Heart left ventricle (tissue), 16 donors: ENCODE data around the gene FOLR2. TPM values are rescaled to one million over a fixed set of nuclear protein-coding genes. Genes with fewer than 3 reads are reported as not detected.

ENCODE experiments used
- ATAC-seq, 4 donors: fragments of 200-7000 bp; cut with Tn5 transposase; one replicate each; pipeline ENCODE4 v1.9.1; 2020 to 2022; ENCODE audit warnings: moderate library complexity in 4 of 4, mild to moderate bottlenecking in 3 of 4, moderate number of reproducible peaks in 1 of 4
- DNase-seq, 5 donors: peaks; one replicate each; pipeline ENCODE4 v3.0.0-alpha.2; 2020
- H3K27ac ChIP-seq, 12 donors: fragments of 200-600 bp; sonication (generic) in 4 of 12; one replicate each; pipeline versions ENCODE4 v1.5.0 to v1.8.0; 2016 to 2022; ENCODE audit warnings: mild to moderate bottlenecking in 2 of 12
- H3K27me3 ChIP-seq, 9 donors: fragments of 200-600 bp; sonication (generic) in 2 of 9; one replicate each; pipeline versions ENCODE4 v1.5.1 to v1.8.0; 2016 to 2022; ENCODE audit warnings: mild to moderate bottlenecking in 3 of 9
- H3K36me3 ChIP-seq, 9 donors: fragments of 200-600 bp; sonication (generic) in 2 of 9; one replicate each; pipeline versions ENCODE4 v1.5.0 to v1.8.0; 2018 to 2022; ENCODE audit warnings: mild to moderate bottlenecking in 2 of 9
- H3K4me1 ChIP-seq, 12 donors: fragments of 200-600 bp; sonication (generic) in 4 of 12; one replicate each; pipeline versions ENCODE4 v1.5.0 to v1.8.0; 2016 to 2022; ENCODE audit warnings: mild to moderate bottlenecking in 3 of 12
- H3K4me3 ChIP-seq, 12 donors: fragments of 200-600 bp; sonication (generic) in 4 of 12; one replicate each; pipeline versions ENCODE4 v1.5.0 to v1.8.0; 2017 to 2022; ENCODE audit warnings: mild to moderate bottlenecking in 9 of 12, moderate library complexity in 4 of 12
- H3K9me3 ChIP-seq, 12 donors: fragments of 200-600 bp; sonication (generic) in 4 of 12; one replicate each; pipeline versions ENCODE4 v1.5.0 to v1.8.0; 2016 to 2022; ENCODE audit warnings: mild to moderate bottlenecking in 1 of 12
- CTCF ChIP-seq, 12 donors: fragments of 200-600 bp; sonication (generic) in 4 of 12; IDR thresholded peaks; one replicate each; pipeline versions ENCODE4 v1.5.0 to v1.8.0; 2018 to 2022; ENCODE audit warnings: antibody characterized with exemption in 12 of 12, mild to moderate bottlenecking in 5 of 12
- POLR2A ChIP-seq, 2 donors: fragments of 450-650 bp; IDR thresholded peaks; one replicate each; pipeline ENCODE4 v1.6.1; 2017; ENCODE audit warnings: antibody characterized with exemption in 2 of 2, mild to moderate bottlenecking in 2 of 2, moderate library complexity in 2 of 2
- WGBS, 4 donors: extraction: QIAGEN DNeasy Blood & Tissue Kit in 2 of 4; methylation state at CpG; one replicate each; pipeline versions ENCODE4 v1.1.5 to v1.1.7; 2013 to 2018; 5-methylcytosine and 5-hydroxymethylcytosine counted together
- intact Hi-C, 10 donors: fragments of 100-400 bp; cut with DNase I; formaldehyde crosslinking; loops; one replicate each; pipeline versions ENCODE4 v1.11.1 to v1.14.2; 2022
- polyA plus RNA-seq, 2 donors: library from polyadenylated mRNA; stranded (reverse); fragments of 200-250 nt; gene quantifications; one replicate each; pipeline ENCODE4 v1.2.3, GENCODE V29; 2013
- total RNA-seq, 9 donors: library from RNA; depleted of rRNA in 2 of 9; stranded (reverse); fragments of >200 nt in 2 of 9; fragmentation: NEBNext Ultra II Directional in 3 of 9; extraction: Animal tissue kit (Norgen Biotek cat#: 25700) in 3 of 9; gene quantifications; one replicate each; pipeline versions ENCODE4 v1.1.0 to v1.2.4, GENCODE V29; 2016 to 2023
- donor health status: ischemic (EF 13 %, LVEDD 7.1; RV severe dilation, severe dysfunction).
- donor health status: healthy with polysubstance abuse.
- donor health status: DM: no; HTN: yes; CAD: no.
- donor health status: DM: no; HTN: no; CAD: no.
- donor health status: ischemic (EF 25% LVEDD 6.9; RV normal size, moderate dysfunction).
- donor health status: ischemic (EF 25% LVEDD 5.7; RV mildly dilated, moderate dysfunction).
- donor health status: healthy.
- donor health status: DM: yes; HTN: yes; CAD: no.
- donor health status: ischemic (EF 35%, LVEDD 5.7; RV mildly dilated, moderate dysfunction).
- donor health status: nonischemic (EF 11% LVEDD 7.7; RV severe dilation, severe dysfunction).
- donor health status: DM: yes; HTN: yes; CAD: no.
- donor health status: PGD.
- donor health status: ischemic (EF 29% LVEDD 5.4; RV normal size, mild dysfunction).
- donor health status: nonischemic (EF 23%, LVEDD 6.1; RV moderate dilation, normal function).

FOLR2 gene
- total and polyA plus RNA-seq, 11 donors, result 5.0 to 136 (median 14.6) TPM

- H3K4me3 ChIP-seq, result peak overlapping the region in 10 of 12 donors; percentile 23 to 56 (median 47)
- intact Hi-C loops, result no loop called here
- no peaks in the 10 kb centered on the region for H3K9me3 ChIP-seq
- no peak for DNase-seq
- TF ChIP-seq CTCF (IDR thresholded peaks at IDR 0.05), result no peak
- TF ChIP-seq POLR2A (IDR thresholded peaks at IDR 0.05), result no peak
- peaks cover 31 to 65% (median 51%) of the 10 kb centered on the region in 9 donors for H3K27me3 ChIP-seq
- 7 to 22% (median 13%) methylated on average over 35 to 44 of the region's 44 CpGs for WGBS, 4 donors
- peaks cover 4 to 53% (median 31%) of the 10 kb centered on the region in 12 donors for H3K4me1 ChIP-seq
- H3K27ac ChIP-seq, result peak overlapping the region in 8 of 12 donors; percentile 28 to 78 (median 46)
- ATAC-seq, result peak in 2 of 4 donors; percentile 1 to 3
- H3K36me3 ChIP-seq, result peaks cover 0 to 27% (median 23%) of the 10 kb centered on the region in 9 donors
These were observed 24.1 kb downstream of the FOLR2 start for GRCh38 chr11:72240461-72241290.

GRCh38 chr11:72241291-72241781 lies 24.7 kb downstream of the FOLR2 start:
- H3K9me3 ChIP-seq, result no peaks in the 10 kb centered on the region
- TF ChIP-seq CTCF (IDR thresholded peaks at IDR 0.05) (no peak), POLR2A (IDR thresholded peaks at IDR 0.05) (no peak)
- ATAC-seq (no peak), DNase-seq (no peak)
- H3K4me3 ChIP-seq, result no peak overlapping the region
- H3K27me3 ChIP-seq, result peaks cover 31 to 72% (median 57%) of the 10 kb centered on the region in 9 donors
- H3K4me1 ChIP-seq, result peaks cover 4 to 50% (median 31%) of the 10 kb centered on the region in 12 donors
- WGBS, 4 donors, result 19 to 29% (median 23%) methylated on average over 20 of the region's 20 CpGs
- H3K36me3 ChIP-seq, result peaks cover 0 to 21% (median 17%) of the 10 kb centered on the region in 9 donors
- H3K27ac ChIP-seq, result no peak overlapping the region
- intact Hi-C loops, result no loop called here

GRCh38 chr11:72242141-72242540 lies 25.5 kb downstream of the FOLR2 start:
- Histone ChIP-seq H3K27me3 (peaks cover 31 to 80% (median 65%) of the 10 kb centered on the region in 9 donors), H3K36me3 (peaks cover 0 to 13% (median 9%) of the 10 kb centered on the region in 9 donors), H3K9me3 (no peaks in the 10 kb centered on the region), H3K27ac (no peak overlapping the region), H3K4me3 (no peak overlapping the region), H3K4me1 (peaks cover 4 to 49% (median 31%) of the 10 kb centered on the region in 12 donors)
- WGBS, 4 donors, result 94 to 96% (median 95%) methylated on average over 2 of the region's 2 CpGs
- ATAC-seq, result no peak
- intact Hi-C loops, result no loop called here
- TF ChIP-seq POLR2A (IDR thresholded peaks at IDR 0.05) (no peak), CTCF (IDR thresholded peaks at IDR 0.05) (no peak)
- DNase-seq, result no peak
